ENCODE data around the gene NR2F2.

The NR2F2 gene

DNA sequence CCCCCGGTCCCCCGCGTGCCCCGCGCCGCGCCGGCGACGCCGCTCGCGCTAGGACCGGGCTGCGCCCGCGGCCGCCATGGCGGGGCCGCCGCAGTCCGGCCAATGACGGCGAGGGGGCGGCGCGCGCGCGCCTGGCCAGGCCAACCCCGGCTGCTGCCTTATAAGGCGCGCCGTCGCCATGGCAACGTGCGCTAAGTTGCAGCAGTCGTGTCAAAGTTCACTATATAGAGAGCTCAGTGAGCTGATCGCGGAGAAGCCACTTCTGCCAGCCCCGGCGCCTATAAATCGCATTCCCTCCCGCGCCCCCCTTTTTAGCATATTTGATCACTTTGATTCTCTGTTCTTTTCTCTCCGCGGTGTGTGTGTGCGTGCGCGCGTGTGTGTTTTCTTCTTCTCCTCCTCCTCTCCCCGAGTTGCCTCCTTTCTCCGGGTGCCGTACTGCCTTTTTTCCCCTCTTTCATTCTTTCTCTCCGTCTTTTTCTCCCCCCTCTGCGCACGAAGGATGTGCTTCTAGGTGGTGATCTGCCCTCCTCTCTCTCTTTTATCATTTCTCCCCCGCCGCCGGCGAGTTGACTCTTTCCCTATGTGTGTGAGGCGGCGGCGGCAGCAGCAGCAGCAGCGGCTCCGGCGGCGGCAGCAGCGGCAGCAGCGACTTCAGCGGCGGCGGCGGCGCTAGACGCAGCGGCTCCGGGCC lies at the start of gene NR2F2:
Gene NR2F2 (plus strand): TSS at position 251 of the 694 bp plus-strand sequence. CDS start 1,406 bp downstream, outside the sequence.
- POLR2A ChIA-PET = no interaction called here
- peak; percentile 73 for DNase-seq (ENCODE audit: extremely low spot score)
- CTCF ChIA-PET = no interaction called here
- TF ChIP-seq, protein P1, sequence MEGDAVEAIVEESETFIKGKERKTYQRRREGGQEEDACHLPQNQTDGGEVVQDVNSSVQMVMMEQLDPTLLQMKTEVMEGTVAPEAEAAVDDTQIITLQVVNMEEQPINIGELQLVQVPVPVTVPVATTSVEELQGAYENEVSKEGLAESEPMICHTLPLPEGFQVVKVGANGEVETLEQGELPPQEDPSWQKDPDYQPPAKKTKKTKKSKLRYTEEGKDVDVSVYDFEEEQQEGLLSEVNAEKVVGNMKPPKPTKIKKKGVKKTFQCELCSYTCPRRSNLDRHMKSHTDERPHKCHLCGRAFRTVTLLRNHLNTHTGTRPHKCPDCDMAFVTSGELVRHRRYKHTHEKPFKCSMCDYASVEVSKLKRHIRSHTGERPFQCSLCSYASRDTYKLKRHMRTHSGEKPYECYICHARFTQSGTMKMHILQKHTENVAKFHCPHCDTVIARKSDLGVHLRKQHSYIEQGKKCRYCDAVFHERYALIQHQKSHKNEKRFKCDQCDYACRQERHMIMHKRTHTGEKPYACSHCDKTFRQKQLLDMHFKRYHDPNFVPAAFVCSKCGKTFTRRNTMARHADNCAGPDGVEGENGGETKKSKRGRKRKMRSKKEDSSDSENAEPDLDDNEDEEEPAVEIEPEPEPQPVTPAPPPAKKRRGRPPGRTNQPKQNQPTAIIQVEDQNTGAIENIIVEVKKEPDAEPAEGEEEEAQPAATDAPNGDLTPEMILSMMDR (IDR thresholded peaks at IDR 0.05; ENCODE audit: control extremely low read depth, extremely low read depth, low read depth, missing control alignments) = no peak

- no peak for DNase-seq (ENCODE audit: extremely low spot score)
- POLR2A ChIA-PET = no interaction called here
- TF ChIP-seq, protein P1 (IDR thresholded peaks at IDR 0.05; ENCODE audit: control extremely low read depth, extremely low read depth, low read depth, missing control alignments) = no peak
- CTCF ChIA-PET = interaction anchor here (1.3 kb wide), 2 partner anchors 8 to 14 kb away, joined by 3 to 4 read pairs; no protein-coding TSS in a partner anchor
These were observed 45.2 kb upstream of the NR2F2 start for GRCh38 chr15:96285305-96285704.

- POLR2A ChIA-PET = no interaction called here
- CTCF ChIA-PET = interaction anchor here (1.1 to 1.3 kb wide), 3 partner anchors 7 to 41 kb away, joined by 3 to 4 read pairs (median 3); no protein-coding TSS in a partner anchor
- TF ChIP-seq, protein P1 (IDR thresholded peaks at IDR 0.05; ENCODE audit: control extremely low read depth, extremely low read depth, low read depth, missing control alignments) = no peak
- no peak for DNase-seq (ENCODE audit: extremely low spot score)
These were observed 44.7 kb upstream of the NR2F2 start for GRCh38 chr15:96285729-96286254.

GRCh38 chr15:96290679-96291078 lies 39.8 kb upstream of the NR2F2 start:
- DNase-seq (ENCODE audit: extremely low spot score) = no peak
- ChIA-PET POLR2A (no interaction called here), CTCF (interaction anchor here (1.4 kb wide), 1 partner anchor 11 kb away, joined by 3 read pairs; no protein-coding TSS in a partner anchor)
- TF ChIP-seq, protein P1 (IDR thresholded peaks at IDR 0.05; ENCODE audit: control extremely low read depth, extremely low read depth, low read depth, missing control alignments) = no peak

GRCh38 chr15:96292635-96293034 lies 37.9 kb upstream of the NR2F2 start:
- CTCF ChIA-PET = interaction anchor here (1.5 kb wide), 2 partner anchors 8 to 37 kb away, joined by 3 to 4 read pairs; no protein-coding TSS in a partner anchor
- TF ChIP-seq, protein P1 (IDR thresholded peaks at IDR 0.05; ENCODE audit: control extremely low read depth, extremely low read depth, low read depth, missing control alignments) = no peak
- POLR2A ChIA-PET = no interaction called here
- no peak for DNase-seq (ENCODE audit: extremely low spot score)

DNA sequence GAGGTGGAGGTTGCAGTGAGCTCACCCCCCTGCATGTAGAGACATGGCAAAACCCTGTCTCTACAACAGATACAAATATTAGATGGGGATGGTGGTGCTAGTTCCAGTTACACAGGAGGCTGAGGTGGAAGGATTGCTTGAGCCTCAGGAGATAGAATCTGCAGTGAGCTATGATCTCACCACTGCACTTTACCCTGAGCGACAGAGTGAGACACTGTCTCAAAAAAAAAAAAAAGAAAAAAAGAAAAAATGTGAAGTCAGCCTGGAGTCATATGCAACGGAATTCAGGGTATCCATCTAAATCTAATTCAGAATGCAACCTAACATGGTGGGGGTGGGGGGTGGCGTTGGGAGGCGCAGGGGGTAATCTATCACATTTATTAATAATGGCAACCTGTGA lies 37.1 kb upstream of the NR2F2 start:
- POLR2A ChIA-PET = no interaction called here
- TF ChIP-seq, protein P1 (IDR thresholded peaks at IDR 0.05; ENCODE audit: control extremely low read depth, extremely low read depth, low read depth, missing control alignments) = no peak
- CTCF ChIA-PET = interaction anchor here (1.5 kb wide), 2 partner anchors 8 to 38 kb away, joined by 3 to 4 read pairs; no protein-coding TSS in a partner anchor
- DNase-seq (ENCODE audit: extremely low spot score) = no peak

Measured in GM10248 (cell line).